ENCODE data around the gene BCKDHA. TPM values are rescaled to one million over a fixed set of nuclear protein-coding genes. Genes with fewer than 3 reads are reported as not detected.

BCKDHA gene
- polyA plus RNA-seq, 1 donor from 2014 or later: 51.9 TPM

GRCh38 chr19:41426952-41427646 is 29.5 kb downstream of the BCKDHA start, which contains the start of gene B3GNT8:
Gene B3GNT8 (minus strand): TSS chr19:41427374. CDS start chr19:41426778, 596 bp downstream.
- no peaks in the 10 kb centered on the region for H3K9me3 ChIP-seq (ENCODE audit: low read length)
- H3K4me2 ChIP-seq (ENCODE audit: low read length): no peak within 1 kb of the TSS
- no peaks in the 10 kb centered on the region for H3K36me3 ChIP-seq (ENCODE audit: insufficient read depth, low read length)
- no peak within 1 kb of the TSS for H2AFZ ChIP-seq (ENCODE audit: low read depth, low read length)
- H3K9me2 ChIP-seq (ENCODE audit: insufficient read depth, low read length): no peaks in the 10 kb centered on the region
- no peaks in the 10 kb centered on the region for H4K20me1 ChIP-seq (ENCODE audit: insufficient read depth)
- no peaks in the 10 kb centered on the region for H3F3A ChIP-seq (ENCODE audit: insufficient read depth, low read length, poor library complexity, severe bottlenecking)
- H3K27me3 ChIP-seq (ENCODE audit: insufficient read depth, low read depth, low read length): no peaks in the 10 kb centered on the region
- H3K27ac ChIP-seq (ENCODE audit: low read length): no peak within 1 kb of the TSS
- TF ChIP-seq, protein P1, sequence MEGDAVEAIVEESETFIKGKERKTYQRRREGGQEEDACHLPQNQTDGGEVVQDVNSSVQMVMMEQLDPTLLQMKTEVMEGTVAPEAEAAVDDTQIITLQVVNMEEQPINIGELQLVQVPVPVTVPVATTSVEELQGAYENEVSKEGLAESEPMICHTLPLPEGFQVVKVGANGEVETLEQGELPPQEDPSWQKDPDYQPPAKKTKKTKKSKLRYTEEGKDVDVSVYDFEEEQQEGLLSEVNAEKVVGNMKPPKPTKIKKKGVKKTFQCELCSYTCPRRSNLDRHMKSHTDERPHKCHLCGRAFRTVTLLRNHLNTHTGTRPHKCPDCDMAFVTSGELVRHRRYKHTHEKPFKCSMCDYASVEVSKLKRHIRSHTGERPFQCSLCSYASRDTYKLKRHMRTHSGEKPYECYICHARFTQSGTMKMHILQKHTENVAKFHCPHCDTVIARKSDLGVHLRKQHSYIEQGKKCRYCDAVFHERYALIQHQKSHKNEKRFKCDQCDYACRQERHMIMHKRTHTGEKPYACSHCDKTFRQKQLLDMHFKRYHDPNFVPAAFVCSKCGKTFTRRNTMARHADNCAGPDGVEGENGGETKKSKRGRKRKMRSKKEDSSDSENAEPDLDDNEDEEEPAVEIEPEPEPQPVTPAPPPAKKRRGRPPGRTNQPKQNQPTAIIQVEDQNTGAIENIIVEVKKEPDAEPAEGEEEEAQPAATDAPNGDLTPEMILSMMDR (IDR thresholded peaks at IDR 0.05; ENCODE audit: poor library complexity, severe bottlenecking): no peak
- TF ChIP-seq MXI1 (conservative IDR thresholded peaks at IDR 0.05; ENCODE audit: poor library complexity, severe bottlenecking) (no peak), RAD21 (conservative IDR thresholded peaks at IDR 0.05) (no peak)
- H3K4me3 ChIP-seq (ENCODE audit: low read length): no peak within 1 kb of the TSS
- no peak within 1 kb of the TSS for H3K9ac ChIP-seq (ENCODE audit: low read length)
- no peaks in the 10 kb centered on the region for H3K79me2 ChIP-seq (replicated peaks; ENCODE audit: insufficient read depth, low read length)

GRCh38 chr19:41427647-41428480 is 30.2 kb downstream of the BCKDHA start:
- Histone ChIP-seq H3F3A (ENCODE audit: insufficient read depth, low read length, poor library complexity, severe bottlenecking) (no peaks in the 10 kb centered on the region), H3K79me2 (replicated peaks; ENCODE audit: insufficient read depth, low read length) (no peaks in the 10 kb centered on the region), H3K9ac (ENCODE audit: low read length) (no peak overlapping the region), H3K27ac (ENCODE audit: low read length) (no peak overlapping the region), H3K9me3 (ENCODE audit: low read length) (no peaks in the 10 kb centered on the region), H3K9me2 (ENCODE audit: insufficient read depth, low read length) (no peaks in the 10 kb centered on the region), H3K36me3 (ENCODE audit: insufficient read depth, low read length) (no peaks in the 10 kb centered on the region), H3K4me3 (ENCODE audit: low read length) (no peak overlapping the region), H4K20me1 (ENCODE audit: insufficient read depth) (no peaks in the 10 kb centered on the region), H2AFZ (ENCODE audit: low read depth, low read length) (no peak overlapping the region), H3K27me3 (ENCODE audit: insufficient read depth, low read depth, low read length) (no peaks in the 10 kb centered on the region), H3K4me2 (ENCODE audit: low read length) (no peak overlapping the region)
- TF ChIP-seq SMC3 (conservative IDR thresholded peaks at IDR 0.05; ENCODE audit: poor library complexity) (no peak), EZH2 (IDR thresholded peaks at IDR 0.05; ENCODE audit: borderline replicate concordance, insufficient read depth, low read length, poor library complexity, severe bottlenecking) (no peak), POLR2AphosphoS5 (IDR thresholded peaks at IDR 0.05) (no peak), MXI1 (conservative IDR thresholded peaks at IDR 0.05; ENCODE audit: poor library complexity, severe bottlenecking) (no peak), EP300 (conservative IDR thresholded peaks at IDR 0.05; ENCODE audit: poor library complexity, severe bottlenecking) (no peak), RAD21 (conservative IDR thresholded peaks at IDR 0.05) (no peak)
- TF ChIP-seq, protein P2, sequence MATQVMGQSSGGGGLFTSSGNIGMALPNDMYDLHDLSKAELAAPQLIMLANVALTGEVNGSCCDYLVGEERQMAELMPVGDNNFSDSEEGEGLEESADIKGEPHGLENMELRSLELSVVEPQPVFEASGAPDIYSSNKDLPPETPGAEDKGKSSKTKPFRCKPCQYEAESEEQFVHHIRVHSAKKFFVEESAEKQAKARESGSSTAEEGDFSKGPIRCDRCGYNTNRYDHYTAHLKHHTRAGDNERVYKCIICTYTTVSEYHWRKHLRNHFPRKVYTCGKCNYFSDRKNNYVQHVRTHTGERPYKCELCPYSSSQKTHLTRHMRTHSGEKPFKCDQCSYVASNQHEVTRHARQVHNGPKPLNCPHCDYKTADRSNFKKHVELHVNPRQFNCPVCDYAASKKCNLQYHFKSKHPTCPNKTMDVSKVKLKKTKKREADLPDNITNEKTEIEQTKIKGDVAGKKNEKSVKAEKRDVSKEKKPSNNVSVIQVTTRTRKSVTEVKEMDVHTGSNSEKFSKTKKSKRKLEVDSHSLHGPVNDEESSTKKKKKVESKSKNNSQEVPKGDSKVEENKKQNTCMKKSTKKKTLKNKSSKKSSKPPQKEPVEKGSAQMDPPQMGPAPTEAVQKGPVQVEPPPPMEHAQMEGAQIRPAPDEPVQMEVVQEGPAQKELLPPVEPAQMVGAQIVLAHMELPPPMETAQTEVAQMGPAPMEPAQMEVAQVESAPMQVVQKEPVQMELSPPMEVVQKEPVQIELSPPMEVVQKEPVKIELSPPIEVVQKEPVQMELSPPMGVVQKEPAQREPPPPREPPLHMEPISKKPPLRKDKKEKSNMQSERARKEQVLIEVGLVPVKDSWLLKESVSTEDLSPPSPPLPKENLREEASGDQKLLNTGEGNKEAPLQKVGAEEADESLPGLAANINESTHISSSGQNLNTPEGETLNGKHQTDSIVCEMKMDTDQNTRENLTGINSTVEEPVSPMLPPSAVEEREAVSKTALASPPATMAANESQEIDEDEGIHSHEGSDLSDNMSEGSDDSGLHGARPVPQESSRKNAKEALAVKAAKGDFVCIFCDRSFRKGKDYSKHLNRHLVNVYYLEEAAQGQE (IDR thresholded peaks at IDR 0.05; ENCODE audit: borderline replicate concordance): no peak
- TF ChIP-seq, protein P1 (IDR thresholded peaks at IDR 0.05; ENCODE audit: poor library complexity, severe bottlenecking): no peak

All from neural cell (in vitro differentiated cells).